Fibroblast of skin of right biceps (primary cell): ENCODE data around the gene JUP.

Experiments
- DNase-seq: peaks from one replicate; pipeline ENCODE4 v3.0.0-alpha.2; 2013

JUP gene

DNA sequence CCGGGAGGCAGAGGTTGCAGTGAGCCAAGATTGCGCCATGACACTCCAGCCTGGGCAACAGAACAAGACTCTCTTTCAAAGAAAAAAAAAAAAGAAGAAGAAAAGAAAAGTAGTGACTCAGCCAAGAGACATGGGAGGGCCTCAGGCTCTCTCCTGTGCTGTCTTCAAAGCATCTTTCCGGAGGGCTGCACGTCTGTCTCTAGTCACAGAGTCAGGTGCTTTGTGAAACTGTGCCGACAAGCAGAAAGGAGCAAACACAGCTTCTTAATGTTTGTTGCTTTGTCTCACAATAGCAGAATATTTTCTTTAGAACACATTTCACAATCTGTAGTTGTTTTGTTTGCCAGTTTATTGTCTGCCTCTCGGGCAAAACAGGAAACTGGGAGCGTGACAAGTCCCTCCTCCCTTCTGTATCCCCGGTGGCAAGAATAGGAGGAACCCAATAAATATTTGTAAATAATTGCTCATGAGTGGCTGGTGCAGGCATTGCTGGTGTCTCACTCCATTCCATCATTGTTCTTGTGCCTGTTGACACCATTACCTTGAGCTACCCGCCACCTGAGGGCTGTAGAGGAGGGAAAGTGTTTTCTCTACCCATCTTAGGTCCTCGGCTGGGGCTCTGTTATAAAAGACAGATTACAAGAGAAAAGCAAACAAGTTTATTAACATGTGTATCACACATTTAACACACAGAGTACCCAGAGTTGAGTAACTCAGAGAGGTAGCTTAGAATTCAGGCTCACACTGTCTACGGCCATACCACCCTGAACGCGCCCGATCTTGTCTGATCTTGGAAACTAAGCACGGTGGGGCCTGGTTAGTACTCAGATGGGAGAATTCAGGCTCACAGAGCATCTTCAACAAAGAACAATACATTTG, 68.9 kb downstream of the JUP start:
- peak; percentile 9 for DNase-seq

- no peak for DNase-seq
Observed at GRCh38 chr17:41711669-41712400, 74.7 kb downstream of the JUP start, which contains the start of gene GAST. TSS of gene GAST (plus strand) at chr17:41712331. CDS start at chr17:41715437, 3,106 bp downstream.

DNA sequence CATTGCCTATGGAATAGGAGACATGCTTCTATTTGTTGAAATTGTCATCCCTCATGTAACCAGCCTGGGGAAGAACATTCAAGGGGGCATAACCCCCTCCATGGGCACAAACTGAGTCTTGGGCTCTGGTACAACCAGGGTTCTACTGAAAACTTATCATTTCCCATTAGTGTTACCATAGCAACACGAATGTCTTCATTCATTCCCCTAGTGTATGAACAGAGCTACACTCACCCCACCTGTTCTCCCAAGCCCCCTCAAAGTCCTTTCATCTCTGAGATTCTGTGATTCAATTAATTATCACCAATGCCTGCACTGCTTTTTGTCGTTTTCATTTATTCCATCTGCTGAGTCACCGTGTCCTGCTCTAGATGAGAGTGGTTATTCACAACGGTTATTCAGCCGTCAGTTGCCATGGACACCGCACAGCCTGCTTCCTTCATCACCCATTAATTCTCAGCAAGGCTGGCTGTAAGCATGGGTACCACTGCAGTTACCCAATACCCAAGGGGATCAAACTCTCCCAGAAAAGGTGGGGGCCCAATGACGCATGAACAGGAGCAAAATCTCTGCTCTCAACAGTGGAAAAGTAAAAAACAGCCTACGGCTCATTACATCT, 75.9 kb downstream of the JUP start:
- peak; percentile 73 for DNase-seq

GRCh38 chr17:41707803-41708669, 78.5 kb downstream of the JUP start:
- no peak for DNase-seq

DNA sequence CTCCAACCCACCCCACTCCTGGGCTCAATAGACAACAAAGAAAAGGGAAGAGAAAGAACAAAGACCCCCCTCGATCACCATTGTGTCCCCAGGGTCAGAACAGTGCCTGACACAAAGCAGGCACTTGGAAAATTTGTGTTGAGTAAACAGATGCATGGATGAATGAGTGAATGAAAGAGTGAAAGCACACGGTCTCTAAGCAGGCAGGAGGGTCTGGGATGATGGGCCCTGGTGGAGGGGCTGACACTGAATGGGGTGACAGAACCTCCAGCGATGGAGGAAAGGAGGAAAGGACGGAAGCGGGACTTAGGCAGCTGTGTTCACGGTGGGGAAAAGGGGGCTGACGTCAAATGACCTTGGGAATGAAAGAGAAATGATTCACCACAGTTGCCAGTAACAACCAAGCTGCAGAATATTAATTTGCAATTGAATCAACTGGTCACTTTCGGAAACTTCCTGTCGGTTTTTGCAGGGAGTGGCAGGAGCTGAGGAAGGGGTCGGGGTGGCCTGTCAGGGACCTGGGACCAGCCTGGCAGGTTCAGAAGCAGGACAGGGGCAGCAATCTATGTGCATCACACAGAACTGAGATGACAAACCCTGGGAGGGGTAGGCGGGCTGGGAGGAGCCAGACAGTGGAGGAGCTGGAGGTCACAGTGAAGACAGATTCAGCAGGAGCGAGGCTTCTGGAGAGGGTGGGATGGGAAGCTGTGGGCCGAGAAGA, 81.1 kb downstream of the JUP start:
- peak; percentile 36 for DNase-seq
